ENCODE measurements around the gene ARTN. TPM values are rescaled to one million over a fixed set of nuclear protein-coding genes. Genes with fewer than 3 reads are reported as not detected.

The ARTN gene
- total and polyA plus RNA-seq, 2 experiments from 2014 or later: 6.7 to 35.7 TPM

DNA sequence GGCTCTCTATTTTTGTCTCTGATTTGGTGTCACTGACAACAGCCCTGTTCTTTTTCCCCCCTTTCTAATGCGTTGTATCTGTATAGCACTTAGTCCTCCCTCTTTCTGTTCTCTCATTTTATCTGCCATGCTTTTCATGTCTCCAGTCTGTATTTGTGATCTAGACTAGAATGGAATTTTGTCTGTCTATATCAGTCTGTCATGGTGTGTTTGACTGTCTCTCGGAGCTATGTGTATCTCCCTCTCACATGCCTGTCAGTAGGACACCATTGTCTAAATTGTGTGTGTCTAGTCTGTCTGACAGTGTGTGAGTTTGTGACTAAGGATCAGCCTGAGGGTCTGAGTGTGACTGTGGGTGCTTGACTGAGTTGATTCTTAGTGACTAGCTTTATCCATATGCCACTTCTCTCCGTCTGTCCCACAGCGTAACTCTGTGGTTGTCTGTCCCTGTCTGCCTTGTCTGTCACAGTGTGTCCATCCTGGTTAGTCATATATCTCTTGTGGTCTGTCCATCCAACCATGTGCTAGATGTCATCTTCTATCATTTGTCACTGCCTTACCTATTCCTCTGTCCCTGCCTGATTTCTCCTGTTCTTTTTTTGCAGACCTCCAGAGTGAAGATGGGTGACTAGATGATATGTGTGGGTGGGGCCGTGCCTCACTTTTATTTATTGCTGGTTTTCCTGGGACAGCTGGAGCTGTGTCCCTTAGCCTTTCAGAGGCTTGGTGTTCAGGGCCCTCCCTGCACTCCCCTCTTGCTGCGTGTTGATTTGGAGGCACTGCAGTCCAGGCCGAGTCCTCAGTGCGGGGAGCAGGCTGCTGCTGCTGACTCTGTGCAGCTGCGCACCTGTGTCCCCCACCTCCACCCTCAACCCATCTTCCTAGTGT is 44.0 kb downstream of the ARTN start:
- TF ChIP-seq EZH2 (IDR thresholded peaks at IDR 0.05; ENCODE audit: low read depth, unreplicated experiment) (no peak), ZNF114 (CRISPR knock-in tag; IDR thresholded peaks at IDR 0.05) (no peak), EZH2phosphoT487 (IDR thresholded peaks at IDR 0.05; ENCODE audit: unreplicated experiment) (no peak), STAT1 (IDR thresholded peaks at IDR 0.05; ENCODE audit: unreplicated experiment) (no peak), POLR2AphosphoS5 (IDR thresholded peaks at IDR 0.05; ENCODE audit: low read depth) (no peak), NANOG (IDR thresholded peaks at IDR 0.05; ENCODE audit: borderline replicate concordance) (no peak), CREB1 (CRISPR knock-in tag; IDR thresholded peaks at IDR 0.05; ENCODE audit: low read depth) (no peak), ZNF331 (CRISPR knock-in tag; IDR thresholded peaks at IDR 0.05; ENCODE audit: low read depth) (no peak), JUNB (IDR thresholded peaks at IDR 0.05; ENCODE audit: unreplicated experiment) (no peak)
- TF ChIP-seq, protein P1, sequence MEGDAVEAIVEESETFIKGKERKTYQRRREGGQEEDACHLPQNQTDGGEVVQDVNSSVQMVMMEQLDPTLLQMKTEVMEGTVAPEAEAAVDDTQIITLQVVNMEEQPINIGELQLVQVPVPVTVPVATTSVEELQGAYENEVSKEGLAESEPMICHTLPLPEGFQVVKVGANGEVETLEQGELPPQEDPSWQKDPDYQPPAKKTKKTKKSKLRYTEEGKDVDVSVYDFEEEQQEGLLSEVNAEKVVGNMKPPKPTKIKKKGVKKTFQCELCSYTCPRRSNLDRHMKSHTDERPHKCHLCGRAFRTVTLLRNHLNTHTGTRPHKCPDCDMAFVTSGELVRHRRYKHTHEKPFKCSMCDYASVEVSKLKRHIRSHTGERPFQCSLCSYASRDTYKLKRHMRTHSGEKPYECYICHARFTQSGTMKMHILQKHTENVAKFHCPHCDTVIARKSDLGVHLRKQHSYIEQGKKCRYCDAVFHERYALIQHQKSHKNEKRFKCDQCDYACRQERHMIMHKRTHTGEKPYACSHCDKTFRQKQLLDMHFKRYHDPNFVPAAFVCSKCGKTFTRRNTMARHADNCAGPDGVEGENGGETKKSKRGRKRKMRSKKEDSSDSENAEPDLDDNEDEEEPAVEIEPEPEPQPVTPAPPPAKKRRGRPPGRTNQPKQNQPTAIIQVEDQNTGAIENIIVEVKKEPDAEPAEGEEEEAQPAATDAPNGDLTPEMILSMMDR (conservative IDR thresholded peaks at IDR 0.05; ENCODE audit: low read depth in 2 of 2): no peak
- TF ChIP-seq, protein P2, sequence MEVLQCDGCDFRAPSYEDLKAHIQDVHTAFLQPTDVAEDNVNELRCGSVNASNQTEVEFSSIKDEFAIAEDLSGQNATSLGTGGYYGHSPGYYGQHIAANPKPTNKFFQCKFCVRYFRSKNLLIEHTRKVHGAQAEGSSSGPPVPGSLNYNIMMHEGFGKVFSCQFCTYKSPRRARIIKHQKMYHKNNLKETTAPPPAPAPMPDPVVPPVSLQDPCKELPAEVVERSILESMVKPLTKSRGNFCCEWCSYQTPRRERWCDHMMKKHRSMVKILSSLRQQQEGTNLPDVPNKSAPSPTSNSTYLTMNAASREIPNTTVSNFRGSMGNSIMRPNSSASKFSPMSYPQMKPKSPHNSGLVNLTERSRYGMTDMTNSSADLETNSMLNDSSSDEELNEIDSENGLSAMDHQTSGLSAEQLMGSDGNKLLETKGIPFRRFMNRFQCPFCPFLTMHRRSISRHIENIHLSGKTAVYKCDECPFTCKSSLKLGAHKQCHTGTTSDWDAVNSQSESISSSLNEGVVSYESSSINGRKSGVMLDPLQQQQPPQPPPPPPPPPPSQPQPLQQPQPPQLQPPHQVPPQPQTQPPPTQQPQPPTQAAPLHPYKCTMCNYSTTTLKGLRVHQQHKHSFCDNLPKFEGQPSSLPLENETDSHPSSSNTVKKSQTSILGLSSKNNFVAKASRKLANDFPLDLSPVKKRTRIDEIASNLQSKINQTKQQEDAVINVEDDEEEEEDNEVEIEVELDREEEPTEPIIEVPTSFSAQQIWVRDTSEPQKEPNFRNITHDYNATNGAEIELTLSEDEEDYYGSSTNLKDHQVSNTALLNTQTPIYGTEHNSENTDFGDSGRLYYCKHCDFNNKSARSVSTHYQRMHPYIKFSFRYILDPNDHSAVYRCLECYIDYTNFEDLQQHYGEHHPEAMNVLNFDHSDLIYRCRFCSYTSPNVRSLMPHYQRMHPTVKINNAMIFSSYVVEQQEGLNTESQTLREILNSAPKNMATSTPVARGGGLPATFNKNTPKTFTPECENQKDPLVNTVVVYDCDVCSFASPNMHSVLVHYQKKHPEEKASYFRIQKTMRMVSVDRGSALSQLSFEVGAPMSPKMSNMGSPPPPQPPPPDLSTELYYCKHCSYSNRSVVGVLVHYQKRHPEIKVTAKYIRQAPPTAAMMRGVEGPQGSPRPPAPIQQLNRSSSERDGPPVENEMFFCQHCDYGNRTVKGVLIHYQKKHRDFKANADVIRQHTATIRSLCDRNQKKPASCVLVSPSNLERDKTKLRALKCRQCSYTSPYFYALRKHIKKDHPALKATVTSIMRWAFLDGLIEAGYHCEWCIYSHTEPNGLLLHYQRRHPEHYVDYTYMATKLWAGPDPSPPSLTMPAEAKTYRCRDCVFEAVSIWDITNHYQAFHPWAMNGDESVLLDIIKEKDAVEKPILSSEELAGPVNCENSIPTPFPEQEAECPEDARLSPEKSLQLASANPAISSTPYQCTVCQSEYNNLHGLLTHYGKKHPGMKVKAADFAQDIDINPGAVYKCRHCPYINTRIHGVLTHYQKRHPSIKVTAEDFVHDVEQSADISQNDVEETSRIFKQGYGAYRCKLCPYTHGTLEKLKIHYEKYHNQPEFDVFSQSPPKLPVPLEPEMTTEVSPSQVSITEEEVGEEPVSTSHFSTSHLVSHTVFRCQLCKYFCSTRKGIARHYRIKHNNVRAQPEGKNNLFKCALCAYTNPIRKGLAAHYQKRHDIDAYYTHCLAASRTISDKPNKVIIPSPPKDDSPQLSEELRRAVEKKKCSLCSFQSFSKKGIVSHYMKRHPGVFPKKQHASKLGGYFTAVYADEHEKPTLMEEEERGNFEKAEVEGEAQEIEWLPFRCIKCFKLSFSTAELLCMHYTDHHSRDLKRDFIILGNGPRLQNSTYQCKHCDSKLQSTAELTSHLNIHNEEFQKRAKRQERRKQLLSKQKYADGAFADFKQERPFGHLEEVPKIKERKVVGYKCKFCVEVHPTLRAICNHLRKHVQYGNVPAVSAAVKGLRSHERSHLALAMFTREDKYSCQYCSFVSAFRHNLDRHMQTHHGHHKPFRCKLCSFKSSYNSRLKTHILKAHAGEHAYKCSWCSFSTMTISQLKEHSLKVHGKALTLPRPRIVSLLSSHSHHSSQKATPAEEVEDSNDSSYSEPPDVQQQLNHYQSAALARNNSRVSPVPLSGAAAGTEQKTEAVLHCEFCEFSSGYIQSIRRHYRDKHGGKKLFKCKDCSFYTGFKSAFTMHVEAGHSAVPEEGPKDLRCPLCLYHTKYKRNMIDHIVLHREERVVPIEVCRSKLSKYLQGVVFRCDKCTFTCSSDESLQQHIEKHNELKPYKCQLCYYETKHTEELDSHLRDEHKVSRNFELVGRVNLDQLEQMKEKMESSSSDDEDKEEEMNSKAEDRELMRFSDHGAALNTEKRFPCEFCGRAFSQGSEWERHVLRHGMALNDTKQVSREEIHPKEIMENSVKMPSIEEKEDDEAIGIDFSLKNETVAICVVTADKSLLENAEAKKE (CRISPR knock-in tag; IDR thresholded peaks at IDR 0.05): no peak
- TF ChIP-seq, protein P3, sequence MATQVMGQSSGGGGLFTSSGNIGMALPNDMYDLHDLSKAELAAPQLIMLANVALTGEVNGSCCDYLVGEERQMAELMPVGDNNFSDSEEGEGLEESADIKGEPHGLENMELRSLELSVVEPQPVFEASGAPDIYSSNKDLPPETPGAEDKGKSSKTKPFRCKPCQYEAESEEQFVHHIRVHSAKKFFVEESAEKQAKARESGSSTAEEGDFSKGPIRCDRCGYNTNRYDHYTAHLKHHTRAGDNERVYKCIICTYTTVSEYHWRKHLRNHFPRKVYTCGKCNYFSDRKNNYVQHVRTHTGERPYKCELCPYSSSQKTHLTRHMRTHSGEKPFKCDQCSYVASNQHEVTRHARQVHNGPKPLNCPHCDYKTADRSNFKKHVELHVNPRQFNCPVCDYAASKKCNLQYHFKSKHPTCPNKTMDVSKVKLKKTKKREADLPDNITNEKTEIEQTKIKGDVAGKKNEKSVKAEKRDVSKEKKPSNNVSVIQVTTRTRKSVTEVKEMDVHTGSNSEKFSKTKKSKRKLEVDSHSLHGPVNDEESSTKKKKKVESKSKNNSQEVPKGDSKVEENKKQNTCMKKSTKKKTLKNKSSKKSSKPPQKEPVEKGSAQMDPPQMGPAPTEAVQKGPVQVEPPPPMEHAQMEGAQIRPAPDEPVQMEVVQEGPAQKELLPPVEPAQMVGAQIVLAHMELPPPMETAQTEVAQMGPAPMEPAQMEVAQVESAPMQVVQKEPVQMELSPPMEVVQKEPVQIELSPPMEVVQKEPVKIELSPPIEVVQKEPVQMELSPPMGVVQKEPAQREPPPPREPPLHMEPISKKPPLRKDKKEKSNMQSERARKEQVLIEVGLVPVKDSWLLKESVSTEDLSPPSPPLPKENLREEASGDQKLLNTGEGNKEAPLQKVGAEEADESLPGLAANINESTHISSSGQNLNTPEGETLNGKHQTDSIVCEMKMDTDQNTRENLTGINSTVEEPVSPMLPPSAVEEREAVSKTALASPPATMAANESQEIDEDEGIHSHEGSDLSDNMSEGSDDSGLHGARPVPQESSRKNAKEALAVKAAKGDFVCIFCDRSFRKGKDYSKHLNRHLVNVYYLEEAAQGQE (IDR thresholded peaks at IDR 0.05; ENCODE audit: unreplicated experiment): no peak
- TF ChIP-seq, protein P4, sequence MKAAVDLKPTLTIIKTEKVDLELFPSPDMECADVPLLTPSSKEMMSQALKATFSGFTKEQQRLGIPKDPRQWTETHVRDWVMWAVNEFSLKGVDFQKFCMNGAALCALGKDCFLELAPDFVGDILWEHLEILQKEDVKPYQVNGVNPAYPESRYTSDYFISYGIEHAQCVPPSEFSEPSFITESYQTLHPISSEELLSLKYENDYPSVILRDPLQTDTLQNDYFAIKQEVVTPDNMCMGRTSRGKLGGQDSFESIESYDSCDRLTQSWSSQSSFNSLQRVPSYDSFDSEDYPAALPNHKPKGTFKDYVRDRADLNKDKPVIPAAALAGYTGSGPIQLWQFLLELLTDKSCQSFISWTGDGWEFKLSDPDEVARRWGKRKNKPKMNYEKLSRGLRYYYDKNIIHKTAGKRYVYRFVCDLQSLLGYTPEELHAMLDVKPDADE (IDR thresholded peaks at IDR 0.05): no peak
- H3K4me3 ChIP-seq: peak overlapping the region; percentile 88
- no peak for ATAC-seq
- H3K79me2 ChIP-seq (replicated peaks; ENCODE audit: insufficient read depth): peaks cover 16% of the 10 kb centered on the region
- H4K20me1 ChIP-seq (replicated peaks; ENCODE audit: insufficient read depth): peaks cover 19% of the 10 kb centered on the region
- H3K9me2 ChIP-seq (ENCODE audit: insufficient read depth): no peaks in the 10 kb centered on the region
- no peaks in the 10 kb centered on the region for H3K27me3 ChIP-seq (ENCODE audit: insufficient read depth)
- H3K27ac ChIP-seq (ENCODE audit: low read depth): no peak overlapping the region
- Mint-ChIP-seq H3K27me3 (ENCODE audit: insufficient read depth, low read depth, poor library complexity) (peaks cover 35% of the 10 kb centered on the region), H3K36me3 (ENCODE audit: low read depth) (peaks cover 54% of the 10 kb centered on the region), H3K4me3 (peak overlapping the region; percentile 90; the same call in 2 of the 3 replicates), H3K4me1 (peaks cover 45% of the 10 kb centered on the region), H3K9me3 (no peaks in the 10 kb centered on the region), H3K27ac (no peak overlapping the region)
- 0 out of 2 replicates have a peak, but pooled peaks cover 7% of the 10 kb centered on the region for H3K36me3 ChIP-seq (ENCODE audit: insufficient read depth)
- peaks cover 29% of the 10 kb centered on the region for H3K4me1 ChIP-seq (ENCODE audit: insufficient read depth)
- no peak for DNase-seq (ENCODE audit: low spot score)
- H3K4me2 ChIP-seq: peak overlapping the region; percentile 98; the same call in 1 of the 2 replicates
- H3F3A ChIP-seq (replicated peaks; ENCODE audit: low read depth): peaks cover 29% of the 10 kb centered on the region; the same call in 1 of the 2 replicates
- no peak overlapping the region for H2AFZ ChIP-seq

Measured in GM23338 (cell line).